ENCODE measurements around the gene HDAC5. TPM values are rescaled to one million over a fixed set of nuclear protein-coding genes. Genes with fewer than 3 reads are reported as not detected.
"Not testable (repeated sequence)": the region's sequence is repeated elsewhere in the genome, so short reads cannot be mapped to it uniquely, and the experiment has no call there.

Gene HDAC5
- total RNA-seq, 1 experiment from 2014 or later: 16.9 TPM

DNA sequence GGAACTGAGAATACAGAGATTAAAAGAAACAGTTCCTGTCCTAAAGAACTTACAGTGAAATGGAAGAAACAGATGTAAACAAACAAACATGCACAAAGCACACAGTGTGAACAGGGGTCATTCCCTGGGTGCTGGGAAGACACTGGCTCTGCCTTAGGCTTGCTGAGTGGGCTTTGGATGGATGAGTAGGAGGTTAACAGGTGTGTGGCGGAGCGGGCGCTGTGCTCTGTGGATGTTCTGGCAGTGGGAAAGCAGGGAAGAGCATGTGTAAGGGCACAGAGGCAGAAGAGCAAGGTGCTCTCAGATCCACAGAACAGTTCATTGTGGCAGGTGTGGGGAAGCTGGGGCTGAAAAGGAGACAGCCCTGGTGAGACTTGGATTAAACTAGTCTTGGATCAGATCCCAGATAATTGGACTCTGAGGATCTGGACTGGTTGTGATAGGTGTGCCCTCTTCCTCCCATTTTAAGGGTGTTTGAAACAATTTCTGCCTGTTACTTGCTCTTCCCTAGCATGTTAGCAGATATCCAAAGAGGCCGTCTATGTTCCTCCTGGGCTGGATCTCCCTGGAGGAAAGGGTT lies 26.4 kb upstream of the HDAC5 start:
- CTCF ChIA-PET: no interaction called here
- BruUV-seq (replicated peaks): no TSS peak
- Histone ChIP-seq H3K27ac (ENCODE audit: low read depth, low read length, poor library complexity, severe bottlenecking) (no peak overlapping the region), H3K4me1 (ENCODE audit: insufficient read depth, low read length, poor library complexity, severe bottlenecking) (no peaks in the 10 kb centered on the region), H3K4me3 (ENCODE audit: low read depth, low read length, poor library complexity, severe bottlenecking) (no peak overlapping the region), H3K9me3 (ENCODE audit: low read depth, low read length, poor library complexity, severe bottlenecking) (no peaks in the 10 kb centered on the region), H3K27me3 (replicated peaks; ENCODE audit: insufficient read depth, low read depth, low read length, poor library complexity) (no peaks in the 10 kb centered on the region), H3K36me3 (ENCODE audit: insufficient read depth, low read length, poor library complexity, severe bottlenecking) (peaks cover 10% of the 10 kb centered on the region)
- no peak for DNase-seq (ENCODE audit: low spot score)
- TF ChIP-seq, protein P1, sequence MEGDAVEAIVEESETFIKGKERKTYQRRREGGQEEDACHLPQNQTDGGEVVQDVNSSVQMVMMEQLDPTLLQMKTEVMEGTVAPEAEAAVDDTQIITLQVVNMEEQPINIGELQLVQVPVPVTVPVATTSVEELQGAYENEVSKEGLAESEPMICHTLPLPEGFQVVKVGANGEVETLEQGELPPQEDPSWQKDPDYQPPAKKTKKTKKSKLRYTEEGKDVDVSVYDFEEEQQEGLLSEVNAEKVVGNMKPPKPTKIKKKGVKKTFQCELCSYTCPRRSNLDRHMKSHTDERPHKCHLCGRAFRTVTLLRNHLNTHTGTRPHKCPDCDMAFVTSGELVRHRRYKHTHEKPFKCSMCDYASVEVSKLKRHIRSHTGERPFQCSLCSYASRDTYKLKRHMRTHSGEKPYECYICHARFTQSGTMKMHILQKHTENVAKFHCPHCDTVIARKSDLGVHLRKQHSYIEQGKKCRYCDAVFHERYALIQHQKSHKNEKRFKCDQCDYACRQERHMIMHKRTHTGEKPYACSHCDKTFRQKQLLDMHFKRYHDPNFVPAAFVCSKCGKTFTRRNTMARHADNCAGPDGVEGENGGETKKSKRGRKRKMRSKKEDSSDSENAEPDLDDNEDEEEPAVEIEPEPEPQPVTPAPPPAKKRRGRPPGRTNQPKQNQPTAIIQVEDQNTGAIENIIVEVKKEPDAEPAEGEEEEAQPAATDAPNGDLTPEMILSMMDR (conservative IDR thresholded peaks at IDR 0.05; ENCODE audit: low read depth, low read length): no peak
- no peak for TF ChIP-seq EZH2 (IDR thresholded peaks at IDR 0.05; ENCODE audit: borderline replicate concordance, low read depth, low read length, poor library complexity, severe bottlenecking)
- POLR2A ChIA-PET (ENCODE audit: low non-redundant PET): no interaction called here
- intact Hi-C loops (cut with micrococcal nuclease; ENCODE audit: unreplicated experiment): no loop called here

DNA sequence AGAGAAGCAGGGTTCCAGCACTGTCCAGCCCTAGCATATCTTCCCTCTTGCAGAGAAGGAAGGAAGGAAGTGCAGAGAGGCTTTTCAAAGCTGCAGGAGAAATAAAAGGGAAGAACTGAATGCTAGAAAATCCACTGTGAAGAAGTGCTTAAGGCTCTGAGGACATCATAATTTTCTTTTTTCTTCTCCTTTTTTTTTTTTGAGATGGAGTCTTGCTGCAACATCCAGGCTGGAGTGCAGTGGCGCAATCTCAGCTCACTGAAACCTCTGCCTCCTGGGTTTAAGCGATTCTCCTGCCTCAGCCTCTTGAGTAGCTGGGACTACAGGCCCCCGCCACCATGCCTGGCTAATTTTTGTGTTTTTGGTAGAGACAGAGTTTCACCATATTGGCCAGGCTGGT lies 25.6 kb upstream of the HDAC5 start:
- H3K9me3 ChIP-seq (ENCODE audit: low read depth, low read length, poor library complexity, severe bottlenecking); H3K27ac ChIP-seq (ENCODE audit: low read depth, low read length, poor library complexity, severe bottlenecking); BruUV-seq (replicated peaks); H3K4me1 ChIP-seq (ENCODE audit: insufficient read depth, low read length, poor library complexity, severe bottlenecking); POLR2A ChIA-PET (ENCODE audit: low non-redundant PET); H3K36me3 ChIP-seq (ENCODE audit: insufficient read depth, low read length, poor library complexity, severe bottlenecking); CTCF ChIA-PET; H3K27me3 ChIP-seq (replicated peaks; ENCODE audit: insufficient read depth, low read depth, low read length, poor library complexity); DNase-seq (ENCODE audit: low spot score); intact Hi-C loops (cut with micrococcal nuclease; ENCODE audit: unreplicated experiment); H3K4me3 ChIP-seq (ENCODE audit: low read depth, low read length, poor library complexity, severe bottlenecking): not testable (repeated sequence)

DNA sequence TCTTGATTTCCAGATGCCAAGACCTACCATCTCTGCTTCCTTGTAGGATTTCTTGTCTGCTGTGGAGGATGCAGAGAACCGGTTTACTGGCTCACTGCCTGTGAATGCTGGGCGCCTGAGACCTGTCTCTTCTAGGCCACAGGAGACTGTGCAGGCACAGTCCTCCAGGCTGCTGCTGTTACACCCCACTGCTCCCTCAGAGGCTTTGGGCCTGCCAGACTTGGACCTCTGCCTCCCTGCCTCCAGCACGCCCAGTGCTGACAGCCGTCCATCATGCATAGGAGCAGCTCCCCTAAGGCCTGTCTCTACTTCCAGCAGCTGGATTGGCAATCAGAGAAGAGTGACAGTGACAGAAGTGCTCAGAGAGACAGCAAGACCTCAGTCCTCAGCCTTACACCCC lies 24.4 kb upstream of the HDAC5 start:
- Histone ChIP-seq H3K36me3 (ENCODE audit: insufficient read depth, low read length, poor library complexity, severe bottlenecking) (peaks cover 8% of the 10 kb centered on the region), H3K4me1 (ENCODE audit: insufficient read depth, low read length, poor library complexity, severe bottlenecking) (no peaks in the 10 kb centered on the region), H3K27ac (ENCODE audit: low read depth, low read length, poor library complexity, severe bottlenecking) (no peak overlapping the region), H3K9me3 (ENCODE audit: low read depth, low read length, poor library complexity, severe bottlenecking) (no peaks in the 10 kb centered on the region), H3K4me3 (ENCODE audit: low read depth, low read length, poor library complexity, severe bottlenecking) (no peak overlapping the region), H3K27me3 (replicated peaks; ENCODE audit: insufficient read depth, low read depth, low read length, poor library complexity) (no peaks in the 10 kb centered on the region)
- POLR2A ChIA-PET (ENCODE audit: low non-redundant PET): no interaction called here
- BruUV-seq (replicated peaks): no TSS peak
- intact Hi-C loops (cut with micrococcal nuclease; ENCODE audit: unreplicated experiment): no loop called here
- no peak for TF ChIP-seq EZH2 (IDR thresholded peaks at IDR 0.05; ENCODE audit: borderline replicate concordance, low read depth, low read length, poor library complexity, severe bottlenecking)
- DNase-seq (ENCODE audit: low spot score): no peak
- CTCF ChIA-PET: no interaction called here

DNA sequence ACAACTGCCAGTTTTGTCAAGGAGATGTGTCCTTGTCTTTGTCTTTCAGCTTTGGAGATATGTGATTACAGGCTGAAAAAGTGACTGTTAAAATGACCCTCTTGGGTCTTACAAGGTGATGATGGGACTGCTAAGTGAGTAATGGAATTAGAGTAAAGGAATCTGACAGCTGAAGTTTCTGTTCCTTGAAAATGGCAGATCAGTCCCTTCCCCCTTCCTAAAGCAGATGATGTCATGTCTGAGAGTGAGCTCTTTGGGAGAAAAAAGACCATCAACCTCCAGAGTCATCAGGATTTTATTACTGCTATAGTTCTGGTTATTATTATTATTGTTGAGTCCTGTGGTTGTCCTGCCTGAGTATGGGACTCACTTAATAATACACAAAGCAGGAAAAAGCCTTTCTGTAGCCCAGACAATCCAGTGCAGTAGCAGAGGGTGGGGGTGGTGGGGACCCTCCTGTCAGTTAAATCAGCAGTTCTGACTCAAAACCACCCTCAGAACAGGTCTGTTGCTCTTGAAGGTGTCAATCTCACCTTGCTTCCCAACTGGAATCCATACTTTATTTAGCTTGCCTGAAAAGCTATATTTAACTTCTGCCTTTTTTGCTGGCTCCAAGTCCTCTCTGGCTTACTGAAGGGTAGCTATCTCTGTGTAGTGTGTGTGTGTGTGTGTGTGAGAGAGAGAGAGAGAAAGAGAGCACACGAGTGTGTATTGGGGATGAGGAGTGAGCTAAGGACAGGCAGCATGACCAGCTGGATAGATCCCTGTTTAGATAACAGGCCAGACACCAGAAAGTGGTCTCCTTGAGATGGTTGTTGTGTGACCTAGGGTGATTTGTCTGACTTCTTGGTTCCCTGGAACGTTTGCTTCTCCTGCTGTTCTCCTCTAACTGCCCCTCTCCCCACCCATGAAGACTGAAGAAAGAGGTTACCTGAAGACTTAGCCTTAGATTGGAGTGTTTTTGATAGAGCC lies 23.2 kb upstream of the HDAC5 start:
- H3K4me1 ChIP-seq (ENCODE audit: insufficient read depth, low read length, poor library complexity, severe bottlenecking): no peaks in the 10 kb centered on the region
- no peak overlapping the region for H3K4me3 ChIP-seq (ENCODE audit: low read depth, low read length, poor library complexity, severe bottlenecking)
- BruUV-seq (replicated peaks): no TSS peak
- H3K27me3 ChIP-seq (replicated peaks; ENCODE audit: insufficient read depth, low read depth, low read length, poor library complexity): no peaks in the 10 kb centered on the region
- CTCF ChIA-PET: no interaction called here
- peaks cover 6% of the 10 kb centered on the region for H3K36me3 ChIP-seq (ENCODE audit: insufficient read depth, low read length, poor library complexity, severe bottlenecking)
- DNase-seq (ENCODE audit: low spot score): no peak
- no peak for TF ChIP-seq EZH2 (IDR thresholded peaks at IDR 0.05; ENCODE audit: borderline replicate concordance, low read depth, low read length, poor library complexity, severe bottlenecking)
- TF ChIP-seq, protein P1 (conservative IDR thresholded peaks at IDR 0.05; ENCODE audit: low read depth, low read length): no peak
- POLR2A ChIA-PET (ENCODE audit: low non-redundant PET): no interaction called here
- intact Hi-C loops (cut with micrococcal nuclease; ENCODE audit: unreplicated experiment): no loop called here
- H3K27ac ChIP-seq (ENCODE audit: low read depth, low read length, poor library complexity, severe bottlenecking): no peak overlapping the region
- H3K9me3 ChIP-seq (ENCODE audit: low read depth, low read length, poor library complexity, severe bottlenecking): no peaks in the 10 kb centered on the region
